ENCODE data around the gene NUP210L. TPM values are rescaled to one million over a fixed set of nuclear protein-coding genes. Genes with fewer than 3 reads are reported as not detected.

Gene NUP210L
- polyA plus RNA-seq, 2 of the 4 experiments (the other 2 are of a cell fraction): not detected

GRCh38 chr1:153987621-153988020, 167.3 kb downstream of the NUP210L start:
- no peaks in the 10 kb centered on the region for H3K9me3 ChIP-seq
- POLR2A ChIA-PET: interaction anchor here (1.0 to 1.9 kb wide), 2 partner anchors 20 to 24 kb away, joined by 3 to 13 read pairs; partner anchors contain the start of genes CREB3L4 and SLC39A1
- CTCF ChIA-PET: interaction anchor here (0.7 to 5.4 kb wide), 29 partner anchors 12 to 477 kb away, joined by 3 to 90 read pairs (median 9); partner anchors contain the start of genes CREB3L4, DENND4B, GATAD2B and JTB
- H3K27ac ChIP-seq: peak overlapping the region in 1 of 2 experiments; percentile 88; a peak in 2 of 6 replicates
- peaks cover 19% of the 10 kb centered on the region for H3K4me1 ChIP-seq
- no peak overlapping the region for H3K4me3 ChIP-seq
- ATAC-seq (no peak), FAIRE-seq (no peak), DNase-seq (ENCODE audit: low read depth in 1 of 2, low spot score in 1 of 2) (no peak)
- WGBS (ENCODE audit: missing lambda C conversion rate): 89% methylated on average over 8 of the region's 8 CpGs
- TF ChIP-seq PHF8 (IDR thresholded peaks at IDR 0.05; ENCODE audit: borderline replicate concordance, low read depth) (no peak), CHD2 (IDR thresholded peaks at IDR 0.05; ENCODE audit: low read length, partially characterized antibody) (no peak), PBX3 (IDR thresholded peaks at IDR 0.05) (no peak), RFX5 (IDR thresholded peaks at IDR 0.05) (no peak), MAX (IDR thresholded peaks at IDR 0.05) (no peak), REST (IDR thresholded peaks at IDR 0.05) (no peak), ZSCAN20 (CRISPR knock-in tag; IDR thresholded peaks at IDR 0.05) (no peak), SREBF2 (IDR thresholded peaks at IDR 0.05) (no peak), HOXB13 (CRISPR knock-in tag; IDR thresholded peaks at IDR 0.05; ENCODE audit: low read depth) (no peak), FOSL2 (IDR thresholded peaks at IDR 0.05) (no peak), FOSL2 (CRISPR knock-in tag; IDR thresholded peaks at IDR 0.05) (no peak), SMC3 (IDR thresholded peaks at IDR 0.05) (no peak)
- no peak overlapping the region for H3K4me2 ChIP-seq

- H3K27ac ChIP-seq: peak within 1 kb of the TSS; percentile 79 to 88
- H3K9me3 ChIP-seq: no peaks in the 10 kb centered on the region
- ChIA-PET POLR2A (interaction anchor here (0.6 to 2.4 kb wide), 8 partner anchors 9 to 454 kb away, joined by 3 to 13 read pairs (median 4); partner anchors contain the start of genes CREB3L4, ILF2, JTB and SLC39A1), CTCF (interaction anchor here (0.5 to 5.4 kb wide), 63 partner anchors 11 to 631 kb away, joined by 3 to 90 read pairs (median 4); partner anchors contain the start of genes CREB3L4, CRTC2, DENND4B and GATAD2B)
- under 1% methylated on average over 18 of the region's 32 CpGs for WGBS (ENCODE audit: missing lambda C conversion rate)
- H3K4me3 ChIP-seq: peak within 1 kb of the TSS; percentile 60
- peak; percentile 90 to 92 for ATAC-seq
- H3K4me2 ChIP-seq: peak within 1 kb of the TSS; percentile 85
- DNase-seq (ENCODE audit: low read depth in 1 of 2, low spot score in 1 of 2): peak; percentile 84 to 94
- peaks cover 10% of the 10 kb centered on the region for H3K4me1 ChIP-seq
- FAIRE-seq: no peak
- TF ChIP-seq TP53 (CRISPR knock-in tag; IDR thresholded peaks at IDR 0.05) (no peak), POLR2A (IDR thresholded peaks at IDR 0.05; ENCODE audit: low read length) (peak; percentile 38; the same call in 1 of the 2 replicates), CHD4 (IDR thresholded peaks at IDR 0.05; ENCODE audit: borderline replicate concordance) (no peak), BCL3 (IDR thresholded peaks at IDR 0.05) (peak; percentile 49; the same call in 1 of the 3 replicates), HES2 (IDR thresholded peaks at IDR 0.05) (no peak), MYC (IDR thresholded peaks at IDR 0.05; ENCODE audit: borderline replicate concordance, low read length) (no peak), FOXS1 (CRISPR knock-in tag; IDR thresholded peaks at IDR 0.05) (no peak), KDM5A (IDR thresholded peaks at IDR 0.05) (no peak), RARB (CRISPR knock-in tag; IDR thresholded peaks at IDR 0.05) (no peak), EP300 (IDR thresholded peaks at IDR 0.05) (no peak), JUN (IDR thresholded peaks at IDR 0.05) (peak; percentile 25 to 33; a peak in 2 of 5 replicates), ATOH8 (CRISPR knock-in tag; IDR thresholded peaks at IDR 0.05; ENCODE audit: low read depth) (no peak), NFE2L2 (conservative IDR thresholded peaks at IDR 0.05; ENCODE audit: low read length) (no peak), ELK1 (IDR thresholded peaks at IDR 0.05; ENCODE audit: low read depth, low read length) (no peak), RFX5 (IDR thresholded peaks at IDR 0.05) (0 out of 2 replicates have a peak, but pooled peaks have one; percentile 26), PBX3 (IDR thresholded peaks at IDR 0.05) (no peak)
Observed at GRCh38 chr1:153985941-153986761, 168.7 kb downstream of the NUP210L start, which contains the start of gene RAB13. Gene RAB13 (minus strand): TSS chr1:153986339. CDS start chr1:153986236, 103 bp downstream.
